Fibroblast of pulmonary artery (primary cell): Measurements from ENCODE around the gene CACNA2D4.

Experiments used
- DNase-seq: peaks from one replicate; pipeline ENCODE4 v3.0.0-alpha.2; 2010; ENCODE audit warnings: low read depth
- H3K4me3 ChIP-seq: replicated peaks from 2 replicates; pipeline ENCODE4 v1.5.1; 2011; ENCODE audit warnings: low read depth, mild to moderate bottlenecking, control low read depth, low read length, moderate library complexity
- CTCF ChIP-seq: IDR thresholded peaks from 2 replicates; pipeline ENCODE4 v1.5.1; 2011; ENCODE audit warnings: mild to moderate bottlenecking, control low read depth, low read length, inconsistent platforms; ENCODE audit errors: missing control alignments

Gene CACNA2D4

GRCh38 chr12:1828856-1829255 is 89.6 kb downstream of the CACNA2D4 start:
- TF ChIP-seq CTCF = no peak
- no peak overlapping the region for H3K4me3 ChIP-seq
- DNase-seq = no peak

DNA sequence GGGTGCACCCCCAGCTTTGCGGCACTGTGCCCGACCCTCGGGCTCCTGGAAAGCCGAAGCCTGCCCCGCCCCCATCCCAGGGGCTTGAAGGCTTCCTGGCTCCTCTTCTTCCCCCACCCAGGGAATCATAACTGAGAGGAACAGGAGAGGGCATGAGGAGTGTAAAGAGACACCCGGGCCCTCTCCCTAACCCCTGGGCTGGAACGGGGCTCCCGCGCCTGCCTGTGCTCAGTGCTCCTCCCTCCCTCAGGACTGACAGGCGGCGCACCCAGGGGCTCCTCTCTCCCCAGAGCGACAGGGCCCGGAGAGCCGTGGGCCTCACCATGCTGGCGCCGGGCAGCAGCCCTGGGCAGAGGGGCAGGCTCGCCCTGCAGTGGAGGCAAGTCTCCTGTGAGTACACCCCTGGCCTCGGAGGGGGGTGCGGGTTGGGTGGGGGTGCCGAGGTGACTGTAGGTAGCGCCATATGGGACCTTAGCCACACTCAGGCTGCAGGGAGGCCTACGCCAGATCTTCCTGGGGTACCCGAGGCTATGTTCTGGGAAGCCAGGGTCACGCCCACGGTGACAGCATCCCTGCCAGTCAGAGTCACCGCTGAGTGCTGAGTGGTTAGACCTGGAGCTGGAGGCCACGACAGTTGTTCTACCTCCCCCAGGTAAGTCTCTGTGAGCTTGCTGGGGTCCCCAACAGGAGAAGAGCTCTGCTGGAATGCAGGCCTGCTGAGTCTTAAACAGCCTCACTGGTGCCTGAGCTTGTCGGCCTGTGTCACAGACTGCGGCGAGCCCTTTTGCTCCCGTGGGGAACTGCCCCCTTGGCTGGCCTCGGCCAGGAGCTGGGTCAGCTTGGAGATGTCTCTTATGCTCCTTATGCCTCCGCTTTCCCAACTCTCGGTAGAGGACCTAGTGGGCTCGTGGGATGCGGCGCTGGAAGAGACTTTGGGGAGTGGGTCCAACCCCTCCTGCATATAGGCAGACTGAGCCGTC is 90.3 kb downstream of the CACNA2D4 start:
- no peak for DNase-seq
- H3K4me3 ChIP-seq = no peak overlapping the region
- no peak for TF ChIP-seq CTCF

- no peak for TF ChIP-seq CTCF
- no peak overlapping the region for H3K4me3 ChIP-seq
- no peak for DNase-seq
These were observed 91.4 kb downstream of the CACNA2D4 start for GRCh38 chr12:1826867-1827705.

DNA sequence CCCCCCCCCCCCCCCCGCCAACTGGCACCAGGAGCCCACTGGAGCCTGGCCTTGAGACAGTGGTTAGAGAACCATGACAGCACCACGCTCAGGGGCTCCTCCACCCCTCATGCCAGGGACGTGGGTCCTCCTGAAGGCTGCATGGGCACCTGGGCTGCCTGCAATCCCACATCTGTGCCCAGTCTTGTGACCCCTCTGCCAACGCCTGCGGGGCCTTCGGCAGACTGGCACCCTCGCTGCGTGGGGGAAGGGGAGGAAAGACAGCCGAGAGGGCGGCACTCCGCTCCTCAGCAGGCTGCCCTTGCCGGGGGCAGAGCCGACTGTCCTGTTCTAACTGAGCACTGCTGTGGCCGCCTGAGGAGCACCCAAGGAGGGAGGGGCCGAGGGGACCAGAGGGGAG is 92.1 kb downstream of the CACNA2D4 start:
- no peak for TF ChIP-seq CTCF
- DNase-seq = no peak
- no peak overlapping the region for H3K4me3 ChIP-seq

DNA sequence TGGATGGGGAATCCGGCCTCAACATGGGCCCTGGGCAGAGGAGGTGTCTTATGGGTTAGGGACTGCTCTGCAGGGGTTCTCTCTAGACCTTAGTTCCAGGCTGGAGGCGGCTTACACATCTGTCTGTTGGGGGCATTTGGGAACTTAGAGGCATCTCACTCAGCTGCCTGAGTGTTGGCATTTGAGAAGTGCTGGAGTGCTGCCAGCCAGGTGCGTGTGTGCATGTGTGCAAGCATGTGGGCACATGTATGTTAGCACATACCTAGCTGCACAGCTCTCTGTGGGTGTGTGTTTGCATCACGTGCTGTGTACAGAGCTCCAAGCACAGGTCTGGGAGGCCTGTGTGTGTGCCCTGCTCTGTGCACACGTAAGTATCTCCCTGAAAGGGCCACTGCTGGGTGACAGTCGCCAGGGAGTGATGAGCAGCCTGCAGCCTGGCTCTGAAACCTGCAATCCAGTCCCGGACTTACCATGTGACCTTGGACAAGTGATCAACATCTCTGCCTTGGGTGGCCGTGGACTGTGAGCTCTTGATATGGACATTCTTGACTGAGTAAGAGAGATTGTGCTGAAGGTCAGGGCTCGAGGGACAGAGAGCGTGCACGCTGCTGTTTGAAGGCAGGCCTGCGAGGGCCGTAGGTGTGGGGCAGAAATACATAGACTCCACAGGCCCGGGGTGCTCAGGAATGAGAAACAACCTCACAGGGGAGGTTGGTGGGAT is 92.9 kb downstream of the CACNA2D4 start:
- no peak for DNase-seq
- H3K4me3 ChIP-seq = no peak overlapping the region
- no peak for TF ChIP-seq CTCF

DNA sequence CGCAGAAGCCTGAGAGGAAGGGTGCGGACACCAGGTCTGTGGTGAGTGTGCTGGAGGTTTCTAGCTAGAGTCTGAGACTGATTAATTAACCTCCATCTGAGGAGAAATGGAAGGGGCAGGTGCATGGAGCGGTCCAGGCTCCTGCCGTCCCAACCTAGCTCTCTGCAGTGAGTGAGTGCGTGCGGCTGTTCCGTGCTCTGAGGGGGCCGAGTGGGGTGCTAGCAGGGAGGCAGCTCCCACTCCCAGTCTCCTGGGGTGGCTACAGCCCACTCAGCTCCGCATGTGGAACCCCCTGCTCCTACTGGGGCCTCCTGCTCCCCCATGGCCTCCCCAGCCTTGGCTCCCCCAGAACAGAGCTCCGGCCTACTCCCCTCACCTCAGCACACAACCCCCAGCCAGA is 95.2 kb downstream of the CACNA2D4 start:
- DNase-seq = no peak
- no peak for TF ChIP-seq CTCF
- H3K4me3 ChIP-seq = no peak overlapping the region
